HepG2 (cell line): Measurements from ENCODE around the gene ADRA1B. TPM values are rescaled to one million over a fixed set of nuclear protein-coding genes. Genes with fewer than 3 reads are reported as not detected.

Source experiments
- polyA plus RNA-seq, 8 experiments: library from polyadenylated mRNA; depleted of rRNA in 3 of 8; stranded (reverse) in 7 of 8; unstranded in 1 of 8; fragments of >200 nt; fragmentation: Illumina TruSeq in 4 of 8; extraction: Trizol in 4 of 8; gene quantifications; 2 replicates each; pipeline versions ENCODE4 v1.2.1 to v1.2.3, GENCODE V29; 2011 to 2016; ENCODE audit warnings: low read depth in 4 of 8, missing spikeins in 1 of 8, mixed read lengths in 1 of 8; ENCODE audit not compliant: insufficient read depth in 1 of 8
- total RNA-seq, 5 experiments: library from RNA; depleted of rRNA; stranded (reverse); fragments of >200 nt; fragmentation: Illumina TruSeq; extraction: Trizol; gene quantifications; 2 replicates each; pipeline ENCODE4 v1.2.3, GENCODE V29; 2016; ENCODE audit warnings: low read depth in 1 of 5
- TF ChIP-seq, protein P1 (sequence below), 2 experiments: fragments of 450-650 bp in 1 of 2; sonication (generic) in 1 of 2; formaldehyde crosslinking in 1 of 2; IDR thresholded peaks; 2 replicates each; pipeline versions ENCODE4 v1.6.1 to v1.8.0; 2016 to 2022; ENCODE audit warnings: antibody characterized with exemption in 1 of 2, mild to moderate bottlenecking in 1 of 2, missing genetic modification reagents in 1 of 2
- TF ChIP-seq, protein P2 (sequence below): sonication (generic); formaldehyde crosslinking; conservative IDR thresholded peaks from 2 replicates; pipeline ENCODE4 v1.4.0; 2020; ENCODE audit warnings: missing genetic modification reagents

Gene ADRA1B
- total and polyA plus RNA-seq, 2 of the 13 experiments (the other 11 are each of a cell fraction or from before 2014, with no cell fraction given) = not detected

DNA sequence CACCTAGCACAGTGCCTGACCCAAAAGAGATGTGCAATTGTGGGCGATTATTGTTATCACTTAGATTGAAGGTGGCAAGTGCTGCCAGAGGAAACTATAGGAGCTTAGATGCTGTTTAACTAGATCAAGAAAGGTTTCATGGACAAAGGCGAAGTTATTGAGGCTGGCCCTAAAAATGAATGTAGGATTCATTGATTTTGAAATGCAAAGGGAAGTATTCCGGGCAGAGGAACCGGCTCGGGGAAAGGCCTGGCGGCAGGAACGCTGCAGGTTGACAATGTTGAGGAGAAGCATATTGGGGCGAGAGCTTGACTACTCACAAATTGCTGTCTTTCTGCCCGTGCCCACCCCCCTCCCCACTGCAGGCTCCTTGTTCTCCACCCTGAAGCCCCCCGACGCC, 55.2 kb downstream of the ADRA1B start (continued):
- TF ChIP-seq, protein P1, sequence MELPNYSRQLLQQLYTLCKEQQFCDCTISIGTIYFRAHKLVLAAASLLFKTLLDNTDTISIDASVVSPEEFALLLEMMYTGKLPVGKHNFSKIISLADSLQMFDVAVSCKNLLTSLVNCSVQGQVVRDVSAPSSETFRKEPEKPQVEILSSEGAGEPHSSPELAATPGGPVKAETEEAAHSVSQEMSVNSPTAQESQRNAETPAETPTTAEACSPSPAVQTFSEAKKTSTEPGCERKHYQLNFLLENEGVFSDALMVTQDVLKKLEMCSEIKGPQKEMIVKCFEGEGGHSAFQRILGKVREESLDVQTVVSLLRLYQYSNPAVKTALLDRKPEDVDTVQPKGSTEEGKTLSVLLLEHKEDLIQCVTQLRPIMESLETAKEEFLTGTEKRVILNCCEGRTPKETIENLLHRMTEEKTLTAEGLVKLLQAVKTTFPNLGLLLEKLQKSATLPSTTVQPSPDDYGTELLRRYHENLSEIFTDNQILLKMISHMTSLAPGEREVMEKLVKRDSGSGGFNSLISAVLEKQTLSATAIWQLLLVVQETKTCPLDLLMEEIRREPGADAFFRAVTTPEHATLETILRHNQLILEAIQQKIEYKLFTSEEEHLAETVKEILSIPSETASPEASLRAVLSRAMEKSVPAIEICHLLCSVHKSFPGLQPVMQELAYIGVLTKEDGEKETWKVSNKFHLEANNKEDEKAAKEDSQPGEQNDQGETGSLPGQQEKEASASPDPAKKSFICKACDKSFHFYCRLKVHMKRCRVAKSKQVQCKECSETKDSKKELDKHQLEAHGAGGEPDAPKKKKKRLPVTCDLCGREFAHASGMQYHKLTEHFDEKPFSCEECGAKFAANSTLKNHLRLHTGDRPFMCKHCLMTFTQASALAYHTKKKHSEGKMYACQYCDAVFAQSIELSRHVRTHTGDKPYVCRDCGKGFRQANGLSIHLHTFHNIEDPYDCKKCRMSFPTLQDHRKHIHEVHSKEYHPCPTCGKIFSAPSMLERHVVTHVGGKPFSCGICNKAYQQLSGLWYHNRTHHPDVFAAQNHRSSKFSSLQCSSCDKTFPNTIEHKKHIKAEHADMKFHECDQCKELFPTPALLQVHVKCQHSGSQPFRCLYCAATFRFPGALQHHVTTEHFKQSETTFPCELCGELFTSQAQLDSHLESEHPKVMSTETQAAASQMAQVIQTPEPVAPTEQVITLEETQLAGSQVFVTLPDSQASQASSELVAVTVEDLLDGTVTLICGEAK (IDR thresholded peaks at IDR 0.05) = no peak
- TF ChIP-seq, protein P1 (CRISPR knock-in tag; IDR thresholded peaks at IDR 0.05) = no peak
- TF ChIP-seq, protein P2, sequence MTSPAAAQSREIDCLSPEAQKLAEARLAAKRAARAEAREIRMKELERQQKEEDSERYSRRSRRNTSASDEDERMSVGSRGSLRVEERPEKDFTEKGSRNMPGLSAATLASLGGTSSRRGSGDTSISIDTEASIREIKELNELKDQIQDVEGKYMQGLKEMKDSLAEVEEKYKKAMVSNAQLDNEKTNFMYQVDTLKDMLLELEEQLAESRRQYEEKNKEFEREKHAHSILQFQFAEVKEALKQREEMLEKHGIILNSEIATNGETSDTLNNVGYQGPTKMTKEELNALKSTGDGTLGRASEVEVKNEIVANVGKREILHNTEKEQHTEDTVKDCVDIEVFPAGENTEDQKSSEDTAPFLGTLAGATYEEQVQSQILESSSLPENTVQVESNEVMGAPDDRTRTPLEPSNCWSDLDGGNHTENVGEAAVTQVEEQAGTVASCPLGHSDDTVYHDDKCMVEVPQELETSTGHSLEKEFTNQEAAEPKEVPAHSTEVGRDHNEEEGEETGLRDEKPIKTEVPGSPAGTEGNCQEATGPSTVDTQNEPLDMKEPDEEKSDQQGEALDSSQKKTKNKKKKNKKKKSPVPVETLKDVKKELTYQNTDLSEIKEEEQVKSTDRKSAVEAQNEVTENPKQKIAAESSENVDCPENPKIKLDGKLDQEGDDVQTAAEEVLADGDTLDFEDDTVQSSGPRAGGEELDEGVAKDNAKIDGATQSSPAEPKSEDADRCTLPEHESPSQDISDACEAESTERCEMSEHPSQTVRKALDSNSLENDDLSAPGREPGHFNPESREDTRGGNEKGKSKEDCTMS (CRISPR knock-in tag) = no peak
- TF ChIP-seq, all 625 proteins: peak for 0
